Endothelial cell of umbilical vein (primary cell): ENCODE data around the gene IRF1. TPM values are rescaled to one million over a fixed set of nuclear protein-coding genes. Genes with fewer than 3 reads are reported as not detected.

Source experiments
- BruUV-seq: library from RNA; stranded (reverse); fragments of 400-500 nt; replicated peaks from 2 replicates; lab custom pipeline; 2021; lab: Mats Ljungman, UMichigan
- CTCF ChIA-PET: fragments of 300-600, 350-600 bp; sonication (Branson Sonifier 250); formaldehyde crosslinking; loops from one replicate; lab custom pipeline; 2021; ENCODE audit warnings: antibody characterized with exemption, inconsistent platforms; lab: Charles Lee
- POLR2A ChIA-PET: fragments of 300-600, 350-600 bp; sonication (Branson Sonifier 250); formaldehyde crosslinking; loops from one replicate; lab custom pipeline; 2021; ENCODE audit warnings: antibody characterized with exemption, inconsistent platforms; lab: Charles Lee
- DNase-seq: peaks from one replicate; pipeline ENCODE4 v3.0.0-alpha.2; 2011; ENCODE audit warnings: low read depth, low spot score
- FAIRE-seq: peaks from 2 replicates; lab custom pipeline; 2011; peaks lifted over from hg19 to GRCh38; lab: Jason Lieb, UNC
- H2AFZ ChIP-seq: 2 replicates; pipeline ENCODE4 v1.6.0; 2012; ENCODE audit warnings: low read depth, low read length, control low read depth, inconsistent platforms
- H3K27ac ChIP-seq: 2 replicates; pipeline ENCODE4 v1.5.1; 2011; ENCODE audit warnings: low read depth, mild to moderate bottlenecking, control low read depth, low read length, moderate library complexity; ENCODE audit not compliant: insufficient read depth
- H3K27me3 ChIP-seq, 2 experiments: 2 replicates each; pipeline versions ENCODE4 v1.6.0 to v1.6.1; 2011; ENCODE audit warnings: low read length in 2 of 2, mixed read lengths in 1 of 2; ENCODE audit not compliant: control insufficient read depth in 2 of 2, insufficient read depth in 2 of 2
- H3K36me3 ChIP-seq, 2 experiments: 2 replicates in 1 of 2; 3 replicates in 1 of 2; pipeline ENCODE4 v1.5.1; 2011; ENCODE audit warnings: low read length in 2 of 2, mild to moderate bottlenecking in 1 of 2, moderate library complexity in 1 of 2; ENCODE audit not compliant: control insufficient read depth in 2 of 2, insufficient read depth in 2 of 2; ENCODE audit errors: extremely low read depth in 1 of 2
- H3K4me1 ChIP-seq: 3 replicates; pipeline ENCODE4 v1.5.1; 2011; ENCODE audit warnings: mild to moderate bottlenecking, low read length; ENCODE audit not compliant: control insufficient read depth, insufficient read depth; ENCODE audit errors: extremely low read depth
- H3K4me2 ChIP-seq: 2 replicates; pipeline ENCODE4 v1.6.1; 2011; ENCODE audit warnings: low read length, control low read depth, mixed read lengths; ENCODE audit not compliant: insufficient read depth
- H3K4me3 ChIP-seq, 3 experiments: fragments of 200-600 bp in 1 of 3; sonication (generic), shearing (Covaris generic) in 1 of 3; replicated peaks in 1 of 3; 2 replicates each; pipeline ENCODE4 v1.5.1; 2011 to 2016; ENCODE audit warnings: control low read depth in 3 of 3, low read length in 3 of 3, mild to moderate bottlenecking in 2 of 3, inconsistent platforms in 1 of 3, low read depth in 1 of 3, moderate library complexity in 1 of 3; ENCODE audit not compliant: insufficient read depth in 1 of 3
- H3K79me2 ChIP-seq: 2 replicates; pipeline ENCODE4 v1.6.0; 2012; ENCODE audit warnings: low read length, inconsistent platforms; ENCODE audit not compliant: control insufficient read depth, insufficient read depth
- H3K9ac ChIP-seq: replicated peaks from 2 replicates; pipeline ENCODE3; 2011; ENCODE audit warnings: low read length, control low read depth; ENCODE audit not compliant: insufficient read depth; ENCODE audit errors: extremely low read depth
- H3K9me1 ChIP-seq: replicated peaks from 3 replicates; pipeline ENCODE4 v1.6.0; 2011; ENCODE audit warnings: mild to moderate bottlenecking, low read length; ENCODE audit not compliant: control insufficient read depth, insufficient read depth; ENCODE audit errors: extremely low read depth
- H3K9me3 ChIP-seq: replicated peaks from 2 replicates; pipeline ENCODE4 v1.5.1; 2012; ENCODE audit warnings: low read length, inconsistent platforms; ENCODE audit not compliant: control insufficient read depth, insufficient read depth
- H4K20me1 ChIP-seq: replicated peaks from 2 replicates; pipeline ENCODE3; 2011; ENCODE audit warnings: mild to moderate bottlenecking, low read length; ENCODE audit not compliant: control insufficient read depth, insufficient read depth; ENCODE audit errors: extremely low read depth
- EZH2 ChIP-seq: IDR thresholded peaks from 2 replicates; pipeline ENCODE4 v1.6.1; 2012; ENCODE audit warnings: borderline replicate concordance, low read depth, mild to moderate bottlenecking, moderate library complexity, low read length, inconsistent platforms; ENCODE audit not compliant: severe bottlenecking
- FOS ChIP-seq: IDR thresholded peaks from 2 replicates; pipeline ENCODE4 v1.6.1; 2011; ENCODE audit warnings: mild to moderate bottlenecking, low read length, moderate library complexity, borderline replicate concordance; ENCODE audit not compliant: insufficient read depth
- GATA2 ChIP-seq: IDR thresholded peaks from 2 replicates; pipeline ENCODE4 v1.7.0; 2011; ENCODE audit warnings: low read depth, mild to moderate bottlenecking, moderate library complexity, mixed read lengths, low read length; ENCODE audit not compliant: insufficient read length, insufficient read depth
- POLR2A ChIP-seq: IDR thresholded peaks from 2 replicates; pipeline ENCODE4 v1.6.1; 2012; ENCODE audit warnings: low read depth, mild to moderate bottlenecking, control low read depth, low read length
- POLR2AphosphoS5 ChIP-seq: IDR thresholded peaks from 2 replicates; pipeline ENCODE4 v1.6.1; 2012; ENCODE audit warnings: low read depth, mild to moderate bottlenecking, control low read depth, low read length, moderate library complexity; ENCODE audit not compliant: insufficient read depth
- dilution Hi-C: fragments of 300-500 bp; cut with MboI; formaldehyde crosslinking; loops from one replicate; pipeline ENCODE4 v1.15.0; 2019; ENCODE audit warnings: low sequenced_read_pairs; ENCODE audit not compliant: extremely low pct_ligation_motif_present
- intact Hi-C: fragments of 100-400 bp; cut with micrococcal nuclease; formaldehyde crosslinking; loops from one replicate; pipeline ENCODE4 v1.10.0; 2022
- polyA plus RNA-seq, 4 experiments: library from polyadenylated mRNA; depleted of rRNA in 3 of 4; stranded (reverse) in 3 of 4; unstranded in 1 of 4; fragments of >200 nt; gene quantifications; 2 replicates each; pipeline versions ENCODE4 v1.2.1 to v1.2.3, GENCODE V29; 2011 to 2012; ENCODE audit warnings: missing spikeins in 1 of 4
- total RNA-seq: library from RNA; stranded (reverse); gene quantifications from 2 replicates; pipeline ENCODE4 v1.2.3, GENCODE V29; 2021
- TF ChIP-seq, protein P1 (sequence below), 2 donors: IDR thresholded peaks; 1 replicate in 1 of 2; 2 replicates in 1 of 2; pipeline ENCODE4 v1.5.1; 2011; ENCODE audit warnings: low read length in 2 of 2, mild to moderate bottlenecking in 2 of 2, moderate library complexity in 2 of 2, control low read depth in 1 of 2, inconsistent platforms in 1 of 2, low read depth in 1 of 2; ENCODE audit not compliant: insufficient read depth in 1 of 2; ENCODE audit errors: extremely low read depth in 1 of 2

The IRF1 gene
- total and polyA plus RNA-seq, 2 donors (not counting 3 experiments of a cell fraction or from before 2014, with no cell fraction given), result 12.3 to 28.0 TPM

DNA sequence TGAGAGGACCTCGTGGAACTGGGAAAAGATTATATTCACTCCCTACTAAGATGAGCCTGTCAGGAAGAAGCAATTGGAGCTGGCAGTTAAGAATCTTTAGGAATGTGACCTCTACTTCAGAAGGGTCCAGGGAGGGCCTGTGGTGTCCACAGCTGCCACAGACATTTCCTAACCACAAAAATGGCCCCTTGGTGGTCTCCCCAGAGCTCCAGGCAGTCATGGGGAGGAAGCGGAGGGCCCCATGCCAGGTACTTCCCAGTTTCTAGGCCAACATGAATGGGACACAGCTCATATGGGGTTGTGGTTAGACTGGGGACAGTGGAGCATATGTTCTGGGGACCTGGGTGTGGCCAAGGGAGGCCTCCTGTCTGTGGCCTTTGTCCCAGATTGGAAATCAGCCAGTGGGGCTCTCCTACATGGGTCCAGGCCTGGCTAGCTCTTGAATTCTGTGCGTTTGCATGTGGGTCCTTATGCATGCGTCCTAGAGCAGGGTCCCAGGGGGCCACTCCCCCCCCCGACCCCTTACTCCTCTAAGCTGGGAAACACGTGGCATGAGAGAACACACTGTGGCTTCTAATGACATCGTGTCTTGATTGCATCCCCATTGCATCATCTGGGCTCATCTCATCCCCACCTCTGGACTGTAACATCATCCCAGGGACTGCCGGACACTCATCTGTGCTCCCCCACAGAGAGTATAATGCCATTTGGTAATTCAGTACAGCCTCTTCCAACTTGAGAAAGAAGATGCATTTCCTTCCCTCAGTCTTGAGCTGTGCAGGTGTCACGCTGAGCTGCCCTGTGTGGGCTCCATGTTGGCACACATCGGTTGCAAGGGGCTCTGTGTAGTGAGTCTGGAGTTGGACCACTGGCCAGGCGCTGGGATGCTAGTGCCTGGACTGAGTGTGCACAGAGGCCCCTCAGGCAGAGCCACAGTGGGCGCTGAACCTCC, 31.3 kb downstream of the IRF1 start:
- H3K9me1 ChIP-seq, result no peaks in the 10 kb centered on the region
- no peaks in the 10 kb centered on the region for H3K79me2 ChIP-seq
- TF ChIP-seq, protein P1, sequence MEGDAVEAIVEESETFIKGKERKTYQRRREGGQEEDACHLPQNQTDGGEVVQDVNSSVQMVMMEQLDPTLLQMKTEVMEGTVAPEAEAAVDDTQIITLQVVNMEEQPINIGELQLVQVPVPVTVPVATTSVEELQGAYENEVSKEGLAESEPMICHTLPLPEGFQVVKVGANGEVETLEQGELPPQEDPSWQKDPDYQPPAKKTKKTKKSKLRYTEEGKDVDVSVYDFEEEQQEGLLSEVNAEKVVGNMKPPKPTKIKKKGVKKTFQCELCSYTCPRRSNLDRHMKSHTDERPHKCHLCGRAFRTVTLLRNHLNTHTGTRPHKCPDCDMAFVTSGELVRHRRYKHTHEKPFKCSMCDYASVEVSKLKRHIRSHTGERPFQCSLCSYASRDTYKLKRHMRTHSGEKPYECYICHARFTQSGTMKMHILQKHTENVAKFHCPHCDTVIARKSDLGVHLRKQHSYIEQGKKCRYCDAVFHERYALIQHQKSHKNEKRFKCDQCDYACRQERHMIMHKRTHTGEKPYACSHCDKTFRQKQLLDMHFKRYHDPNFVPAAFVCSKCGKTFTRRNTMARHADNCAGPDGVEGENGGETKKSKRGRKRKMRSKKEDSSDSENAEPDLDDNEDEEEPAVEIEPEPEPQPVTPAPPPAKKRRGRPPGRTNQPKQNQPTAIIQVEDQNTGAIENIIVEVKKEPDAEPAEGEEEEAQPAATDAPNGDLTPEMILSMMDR (IDR thresholded peaks at IDR 0.05; ENCODE audit: extremely low read depth in 1 of 2, insufficient read depth in 1 of 2, low read depth in 1 of 2, low read length in 2 of 2), result no peak
- TF ChIP-seq GATA2 (no peak), POLR2A (no peak), POLR2AphosphoS5 (no peak), EZH2 (no peak), FOS (no peak)
- H3K4me1 ChIP-seq, result peaks cover 26% of the 10 kb centered on the region
- CTCF ChIA-PET, result interaction anchor here (0.8 to 1.9 kb wide), 7 partner anchors 10 to 33 kb away, joined by 3 to 7 read pairs (median 3); no protein-coding TSS in a partner anchor
- no TSS peak for BruUV-seq
- FAIRE-seq (no peak), DNase-seq (no peak)
- no peak overlapping the region for H2AFZ ChIP-seq
- dilution Hi-C loops (no loop called here), intact Hi-C loops (no loop called here)
- no peak overlapping the region for H3K4me3 ChIP-seq
- no peak overlapping the region for H3K4me2 ChIP-seq
- no peak overlapping the region for H3K27ac ChIP-seq
- H3K9ac ChIP-seq, result no peak overlapping the region
- no peaks in the 10 kb centered on the region for H3K9me3 ChIP-seq
- H3K27me3 ChIP-seq, result no peaks in the 10 kb centered on the region
- POLR2A ChIA-PET, result no interaction called here
- H4K20me1 ChIP-seq, result no peaks in the 10 kb centered on the region
- H3K36me3 ChIP-seq, result no peaks in the 10 kb centered on the region
